Measurements from ENCODE around the gene FBXW11. TPM values are rescaled to one million over a fixed set of nuclear protein-coding genes. Genes with fewer than 3 reads are reported as not detected.

FBXW11 gene
- total RNA-seq, 1 donor from 2014 or later, result 61.4 TPM

DNA sequence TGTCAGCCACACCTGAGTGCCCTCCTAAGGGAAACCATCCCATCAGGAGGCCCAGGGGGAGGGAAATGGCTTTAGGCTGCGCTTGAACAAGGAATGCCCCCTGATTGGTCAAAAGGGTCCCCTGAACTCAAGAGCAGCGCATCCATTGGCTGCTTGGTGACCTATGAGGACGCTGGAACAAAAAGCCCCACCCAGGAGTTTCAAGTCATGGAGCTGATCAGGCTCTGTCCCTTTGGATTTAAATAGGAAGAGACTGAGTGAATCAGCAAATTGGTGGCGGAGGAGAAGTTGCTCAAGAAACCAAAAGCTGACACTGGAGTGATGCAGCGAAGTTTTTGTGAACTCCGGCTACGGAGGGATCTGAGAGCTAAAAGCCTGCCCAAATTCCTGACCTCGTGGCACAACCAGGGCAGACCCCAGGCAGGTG, 154.2 kb downstream of the FBXW11 start:
- Mint-ChIP-seq H3K27ac (ENCODE audit: unreplicated experiment) (no peak overlapping the region), H3K4me1 (ENCODE audit: unreplicated experiment) (peaks cover 8% of the 10 kb centered on the region), H3K27me3 (ENCODE audit: unreplicated experiment) (no peaks in the 10 kb centered on the region), H3K36me3 (ENCODE audit: unreplicated experiment) (peaks cover 20% of the 10 kb centered on the region), H3K9me3 (ENCODE audit: unreplicated experiment) (no peaks in the 10 kb centered on the region), H3K4me3 (ENCODE audit: unreplicated experiment) (no peak overlapping the region)
- TF ChIP-seq, protein P1, sequence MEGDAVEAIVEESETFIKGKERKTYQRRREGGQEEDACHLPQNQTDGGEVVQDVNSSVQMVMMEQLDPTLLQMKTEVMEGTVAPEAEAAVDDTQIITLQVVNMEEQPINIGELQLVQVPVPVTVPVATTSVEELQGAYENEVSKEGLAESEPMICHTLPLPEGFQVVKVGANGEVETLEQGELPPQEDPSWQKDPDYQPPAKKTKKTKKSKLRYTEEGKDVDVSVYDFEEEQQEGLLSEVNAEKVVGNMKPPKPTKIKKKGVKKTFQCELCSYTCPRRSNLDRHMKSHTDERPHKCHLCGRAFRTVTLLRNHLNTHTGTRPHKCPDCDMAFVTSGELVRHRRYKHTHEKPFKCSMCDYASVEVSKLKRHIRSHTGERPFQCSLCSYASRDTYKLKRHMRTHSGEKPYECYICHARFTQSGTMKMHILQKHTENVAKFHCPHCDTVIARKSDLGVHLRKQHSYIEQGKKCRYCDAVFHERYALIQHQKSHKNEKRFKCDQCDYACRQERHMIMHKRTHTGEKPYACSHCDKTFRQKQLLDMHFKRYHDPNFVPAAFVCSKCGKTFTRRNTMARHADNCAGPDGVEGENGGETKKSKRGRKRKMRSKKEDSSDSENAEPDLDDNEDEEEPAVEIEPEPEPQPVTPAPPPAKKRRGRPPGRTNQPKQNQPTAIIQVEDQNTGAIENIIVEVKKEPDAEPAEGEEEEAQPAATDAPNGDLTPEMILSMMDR (IDR thresholded peaks at IDR 0.05), result no peak
- no peak for DNase-seq (ENCODE audit: extremely low spot score, unreplicated experiment)

DNA sequence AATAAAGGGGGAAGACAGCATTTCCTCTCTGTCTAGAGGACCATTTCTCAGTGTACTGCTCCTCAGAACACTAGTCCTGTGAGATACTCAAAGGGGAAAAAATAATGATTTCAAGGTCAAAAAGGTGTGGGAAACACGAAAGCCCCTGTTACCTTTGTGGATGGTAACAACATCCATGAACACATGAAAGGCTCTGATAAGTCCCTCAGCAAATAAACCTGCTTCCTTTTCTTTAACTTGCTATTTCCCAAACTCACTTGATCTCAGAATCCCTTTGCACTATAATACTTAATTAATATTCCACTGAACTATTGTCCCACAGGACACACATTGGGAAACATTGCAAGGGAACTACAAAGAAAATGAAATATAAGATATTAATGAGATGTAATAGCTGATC, 155.2 kb downstream of the FBXW11 start:
- no peaks in the 10 kb centered on the region for H3K9me3 Mint-ChIP-seq (ENCODE audit: unreplicated experiment)
- TF ChIP-seq, protein P1 (IDR thresholded peaks at IDR 0.05), result no peak
- H3K4me3 Mint-ChIP-seq (ENCODE audit: unreplicated experiment), result no peak overlapping the region

DNA sequence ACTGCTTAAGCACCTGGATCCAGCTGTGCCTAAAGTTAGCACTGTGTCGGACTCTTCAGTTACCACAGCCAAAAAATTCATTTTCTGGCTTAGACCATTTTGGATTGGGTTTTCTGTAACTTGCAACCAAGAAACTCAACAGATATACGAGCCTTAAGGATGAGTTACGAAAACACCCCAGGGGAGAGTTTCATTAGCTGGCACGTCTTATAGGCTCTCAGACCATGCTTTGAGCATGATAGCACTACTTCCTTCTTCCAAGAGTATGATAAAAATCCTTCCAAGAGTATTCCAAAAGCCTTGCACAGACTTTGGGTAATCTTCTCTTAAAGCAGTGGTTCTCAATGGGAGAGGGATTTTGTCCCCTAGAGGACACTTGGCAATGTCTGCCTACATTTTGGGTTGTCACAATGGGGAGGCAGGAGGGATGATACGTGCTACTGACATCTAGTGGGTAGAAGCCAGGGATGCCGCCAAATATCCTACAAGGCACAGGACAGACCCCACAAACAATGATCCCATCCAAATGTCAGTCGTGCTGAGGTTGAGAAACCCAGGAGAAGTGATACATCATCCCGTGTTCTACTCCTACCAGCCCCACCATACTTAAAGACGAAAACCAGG, 156.0 kb downstream of the FBXW11 start:
- TF ChIP-seq, protein P1 (IDR thresholded peaks at IDR 0.05), result peak; percentile 51
- Mint-ChIP-seq H3K4me3 (ENCODE audit: unreplicated experiment) (no peak overlapping the region), H3K27ac (ENCODE audit: unreplicated experiment) (no peak overlapping the region), H3K9me3 (ENCODE audit: unreplicated experiment) (no peaks in the 10 kb centered on the region), H3K4me1 (ENCODE audit: unreplicated experiment) (peaks cover 6% of the 10 kb centered on the region), H3K36me3 (ENCODE audit: unreplicated experiment) (peaks cover 16% of the 10 kb centered on the region), H3K27me3 (ENCODE audit: unreplicated experiment) (no peaks in the 10 kb centered on the region)
- DNase-seq (ENCODE audit: extremely low spot score, unreplicated experiment), result no peak

More for the DNA sequence above, 155.2 kb downstream of the FBXW11 start:
- no peak overlapping the region for H3K27ac Mint-ChIP-seq (ENCODE audit: unreplicated experiment)
- H3K36me3 Mint-ChIP-seq (ENCODE audit: unreplicated experiment), result peaks cover 20% of the 10 kb centered on the region
- H3K27me3 Mint-ChIP-seq (ENCODE audit: unreplicated experiment), result no peaks in the 10 kb centered on the region
- peaks cover 6% of the 10 kb centered on the region for H3K4me1 Mint-ChIP-seq (ENCODE audit: unreplicated experiment)
- no peak for DNase-seq (ENCODE audit: extremely low spot score, unreplicated experiment)

DNA sequence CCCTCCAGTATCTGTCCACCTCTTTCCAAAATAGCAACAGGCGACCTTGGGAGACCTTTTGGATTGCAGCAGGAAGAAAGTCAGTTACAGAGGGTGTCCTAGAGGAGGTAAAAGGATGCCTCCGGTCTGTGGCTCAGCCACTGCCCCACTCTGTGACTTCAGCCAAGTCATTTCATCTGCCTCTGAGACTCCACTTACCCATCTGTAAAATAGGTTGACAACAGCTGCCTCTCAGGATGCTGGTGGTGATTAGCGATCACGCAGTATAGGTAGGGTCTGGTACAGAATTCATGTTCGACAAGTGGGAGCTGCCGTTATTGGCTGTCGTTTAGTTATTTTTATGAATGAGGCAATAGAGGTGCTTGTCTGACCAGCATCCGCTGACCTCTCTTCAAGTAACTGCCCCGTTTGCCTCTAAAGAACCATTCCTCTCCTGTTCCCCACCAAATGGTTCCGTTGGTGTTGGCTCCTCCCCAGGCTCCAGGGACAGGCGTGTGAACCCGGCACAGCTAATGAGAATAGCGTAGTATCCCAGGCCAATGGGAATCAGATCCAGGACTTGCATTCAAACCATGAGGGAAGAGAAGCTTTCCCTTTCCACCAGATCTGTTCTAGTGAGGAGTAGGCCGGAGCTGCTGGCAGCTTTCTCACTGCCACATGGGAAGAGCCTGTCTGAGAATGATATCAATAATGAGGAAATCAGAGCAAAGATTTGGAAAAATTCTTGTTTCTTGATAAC, 156.7 kb downstream of the FBXW11 start:
- Mint-ChIP-seq H3K4me3 (ENCODE audit: unreplicated experiment) (no peak overlapping the region), H3K36me3 (ENCODE audit: unreplicated experiment) (peaks cover 14% of the 10 kb centered on the region), H3K4me1 (ENCODE audit: unreplicated experiment) (peaks cover 6% of the 10 kb centered on the region), H3K27ac (ENCODE audit: unreplicated experiment) (no peak overlapping the region), H3K9me3 (ENCODE audit: unreplicated experiment) (no peaks in the 10 kb centered on the region), H3K27me3 (ENCODE audit: unreplicated experiment) (no peaks in the 10 kb centered on the region)
- DNase-seq (ENCODE audit: extremely low spot score, unreplicated experiment), result no peak
- TF ChIP-seq, protein P1 (IDR thresholded peaks at IDR 0.05), result no peak

DNA sequence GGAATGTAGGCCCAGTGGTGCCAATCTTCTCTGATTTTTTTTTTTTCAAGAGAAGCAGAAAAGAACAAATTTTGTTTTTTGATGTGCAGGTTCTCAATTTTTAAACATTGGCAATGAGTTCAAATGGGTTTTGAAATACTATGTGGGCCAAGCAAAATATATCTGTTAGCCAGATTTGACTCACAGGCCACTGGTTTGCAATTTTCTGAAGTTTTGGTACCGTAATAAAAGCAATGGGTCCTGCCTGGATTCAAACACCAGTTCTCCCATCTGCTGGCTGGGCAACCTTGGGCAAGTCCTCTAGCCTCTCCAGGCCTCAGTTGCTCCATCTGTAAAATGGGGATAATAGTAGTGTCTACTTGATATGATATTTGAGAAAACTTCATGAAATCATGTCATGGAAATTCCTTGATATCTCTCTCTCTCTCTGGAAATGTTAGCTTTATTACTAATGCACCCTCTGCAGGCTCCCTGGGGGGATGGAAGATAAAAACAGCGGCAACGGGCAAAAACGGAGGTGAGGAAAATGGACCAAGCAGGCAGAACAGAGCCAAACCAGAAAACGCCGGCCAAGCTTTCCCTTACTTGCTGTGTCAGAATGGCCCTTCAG, 157.4 kb downstream of the FBXW11 start:
- Mint-ChIP-seq H3K27me3 (ENCODE audit: unreplicated experiment) (no peaks in the 10 kb centered on the region), H3K9me3 (ENCODE audit: unreplicated experiment) (no peaks in the 10 kb centered on the region), H3K4me1 (ENCODE audit: unreplicated experiment) (peaks cover 6% of the 10 kb centered on the region), H3K4me3 (ENCODE audit: unreplicated experiment) (no peak overlapping the region), H3K27ac (ENCODE audit: unreplicated experiment) (no peak overlapping the region), H3K36me3 (ENCODE audit: unreplicated experiment) (peaks cover 8% of the 10 kb centered on the region)
- no peak for DNase-seq (ENCODE audit: extremely low spot score, unreplicated experiment)
- TF ChIP-seq, protein P1 (IDR thresholded peaks at IDR 0.05), result no peak
